Activated CD4-positive, alpha-beta T cell treated with anti-CD3 and anti-CD28 coated beads, Interleukin-2, amount 50 U/mL, for 16 hours (primary cell): ENCODE data around the gene GSG1L.
A peak's percentile ranks its signal among the peaks of the same experiment; 100 is the strongest.

Experiments used
- DNase-seq: peaks from one replicate; pipeline ENCODE4 v3.0.0-alpha.2; 2020

The GSG1L gene

GRCh38 chr16:27766236-27766925 is 297.1 kb downstream of the GSG1L start:
- no peak for DNase-seq

GRCh38 chr16:27764869-27765675 is 298.4 kb downstream of the GSG1L start:
- DNase-seq: no peak

GRCh38 chr16:27764427-27764826 is 299.1 kb downstream of the GSG1L start:
- no peak for DNase-seq

- DNase-seq: no peak
These were observed 301.1 kb downstream of the GSG1L start for GRCh38 chr16:27762441-27762840.

GRCh38 chr16:27761816-27762215 is 301.7 kb downstream of the GSG1L start:
- no peak for DNase-seq

GRCh38 chr16:27760789-27761176 is 302.7 kb downstream of the GSG1L start:
- DNase-seq: no peak

- no peak for DNase-seq
These were observed 303.3 kb downstream of the GSG1L start for GRCh38 chr16:27759967-27760788.

- DNase-seq: no peak
These were observed 304.1 kb downstream of the GSG1L start for GRCh38 chr16:27759301-27759871.

GRCh38 chr16:27758544-27758943 is 305.0 kb downstream of the GSG1L start:
- no peak for DNase-seq

GRCh38 chr16:27756206-27756970 is 307.1 kb downstream of the GSG1L start:
- no peak for DNase-seq

- DNase-seq: no peak
These were observed 308.5 kb downstream of the GSG1L start for GRCh38 chr16:27754788-27755690.

- no peak for DNase-seq
These were observed 310.0 kb downstream of the GSG1L start for GRCh38 chr16:27753563-27753962.

- no peak for DNase-seq
These were observed 311.3 kb downstream of the GSG1L start for GRCh38 chr16:27752241-27752640.

GRCh38 chr16:27751676-27752075 is 311.8 kb downstream of the GSG1L start:
- DNase-seq: no peak

GRCh38 chr16:27751233-27751632 is 312.3 kb downstream of the GSG1L start:
- no peak for DNase-seq

GRCh38 chr16:27749946-27750345 is 313.6 kb downstream of the GSG1L start:
- no peak for DNase-seq

- no peak for DNase-seq
These were observed 314.0 kb downstream of the GSG1L start for GRCh38 chr16:27749547-27749875.

GRCh38 chr16:27748868-27749546 is 314.5 kb downstream of the GSG1L start:
- DNase-seq: peak; percentile 46

GRCh38 chr16:27747946-27748345 is 315.6 kb downstream of the GSG1L start:
- DNase-seq: no peak

- no peak for DNase-seq
These were observed 317.2 kb downstream of the GSG1L start for GRCh38 chr16:27746076-27746855.
